ES-I3 (cell line): Measurements from ENCODE around the gene CES2.
"Not testable (repeated sequence)": the region's sequence is repeated elsewhere in the genome, so short reads cannot be mapped to it uniquely, and the experiment has no call there.

Source experiments
- H3K36me3 ChIP-seq: 2 replicates; pipeline ENCODE4 v1.6.1; 2013; ENCODE audit warnings: mild to moderate bottlenecking, low read length, control low read depth, moderate library complexity; ENCODE audit not compliant: insufficient read depth
- H3K4me1 ChIP-seq: 2 replicates; pipeline ENCODE4 v1.6.1; 2013; ENCODE audit warnings: mild to moderate bottlenecking, control low read depth, low read length; ENCODE audit not compliant: insufficient read depth
- H3K9ac ChIP-seq: 2 replicates; pipeline ENCODE4 v1.6.1; 2013; ENCODE audit warnings: low read depth, mild to moderate bottlenecking, low read length, moderate library complexity
- H3K9me3 ChIP-seq: 2 replicates; pipeline ENCODE4 v1.6.1; 2013; ENCODE audit warnings: mild to moderate bottlenecking, low read length, moderate library complexity; ENCODE audit not compliant: control insufficient read depth, insufficient read depth

The CES2 gene

GRCh38 chr16:66956154-66956457 is 20.8 kb downstream of the CES2 start:
- H3K4me1 ChIP-seq, H3K9ac ChIP-seq: not testable (repeated sequence)

GRCh38 chr16:66958857-66959703 is 23.8 kb downstream of the CES2 start:
- no peak overlapping the region for H3K9ac ChIP-seq
- H3K36me3 ChIP-seq, result no peaks in the 10 kb centered on the region
- H3K4me1 ChIP-seq, result no peaks in the 10 kb centered on the region
- H3K9me3 ChIP-seq, result no peaks in the 10 kb centered on the region

More at GRCh38 chr16:66956154-66956457, 20.8 kb downstream of the CES2 start:
- not testable (repeated sequence) for H3K9me3 ChIP-seq, H3K36me3 ChIP-seq

GRCh38 chr16:66959704-66960161 is 24.4 kb downstream of the CES2 start:
- Histone ChIP-seq H3K9ac (no peak overlapping the region), H3K9me3 (no peaks in the 10 kb centered on the region), H3K4me1 (no peaks in the 10 kb centered on the region), H3K36me3 (no peaks in the 10 kb centered on the region)

GRCh38 chr16:66960270-66960669 is 25.0 kb downstream of the CES2 start:
- Histone ChIP-seq H3K9ac (no peak overlapping the region), H3K36me3 (no peaks in the 10 kb centered on the region), H3K9me3 (no peaks in the 10 kb centered on the region), H3K4me1 (no peaks in the 10 kb centered on the region)

GRCh38 chr16:66961065-66961744 is 25.9 kb downstream of the CES2 start, which contains the start of gene CES3:
CES3 (plus strand) TSS chr16:66961266; CDS start chr16:66961308, 42 bp downstream.
- no peaks in the 10 kb centered on the region for H3K4me1 ChIP-seq

GRCh38 chr16:66961914-66962313 is 26.6 kb downstream of the CES2 start:
- H3K9ac ChIP-seq, result no peak overlapping the region
- H3K9me3 ChIP-seq, result no peaks in the 10 kb centered on the region
- H3K36me3 ChIP-seq, result no peaks in the 10 kb centered on the region
- H3K4me1 ChIP-seq, result no peaks in the 10 kb centered on the region

More at GRCh38 chr16:66961065-66961744, 25.9 kb downstream of the CES2 start, which contains the start of gene CES3:
- Histone ChIP-seq H3K9me3 (no peaks in the 10 kb centered on the region), H3K9ac (peak within 1 kb of the TSS; percentile 41), H3K36me3 (no peaks in the 10 kb centered on the region)

- Histone ChIP-seq H3K9ac (no peak overlapping the region), H3K4me1 (no peaks in the 10 kb centered on the region)
Measured at GRCh38 chr16:66964049-66964448, 28.7 kb downstream of the CES2 start.

GRCh38 chr16:66968847-66969246 is 33.5 kb downstream of the CES2 start:
- H3K9me3 ChIP-seq, result no peaks in the 10 kb centered on the region
- no peak overlapping the region for H3K9ac ChIP-seq
- H3K36me3 ChIP-seq, result no peaks in the 10 kb centered on the region
- no peaks in the 10 kb centered on the region for H3K4me1 ChIP-seq

More at GRCh38 chr16:66964049-66964448, 28.7 kb downstream of the CES2 start:
- Histone ChIP-seq H3K9me3 (no peaks in the 10 kb centered on the region), H3K36me3 (no peaks in the 10 kb centered on the region)

GRCh38 chr16:66970775-66971720 is 35.7 kb downstream of the CES2 start:
- no peaks in the 10 kb centered on the region for H3K36me3 ChIP-seq
- no peak overlapping the region for H3K9ac ChIP-seq
- no peaks in the 10 kb centered on the region for H3K9me3 ChIP-seq
- H3K4me1 ChIP-seq, result no peaks in the 10 kb centered on the region

- Histone ChIP-seq H3K36me3 (no peaks in the 10 kb centered on the region), H3K9me3 (no peaks in the 10 kb centered on the region), H3K4me1 (no peaks in the 10 kb centered on the region), H3K9ac (no peak overlapping the region)
Measured at GRCh38 chr16:66972983-66973382, 37.7 kb downstream of the CES2 start.

GRCh38 chr16:66973716-66974115 is 38.4 kb downstream of the CES2 start:
- no peaks in the 10 kb centered on the region for H3K9me3 ChIP-seq
- H3K9ac ChIP-seq, result no peak overlapping the region
- no peaks in the 10 kb centered on the region for H3K4me1 ChIP-seq
- no peaks in the 10 kb centered on the region for H3K36me3 ChIP-seq

- not testable (repeated sequence) for H3K9me3 ChIP-seq, H3K36me3 ChIP-seq, H3K9ac ChIP-seq, H3K4me1 ChIP-seq
Measured at GRCh38 chr16:66974156-66974931, 39.0 kb downstream of the CES2 start.

- H3K9ac ChIP-seq, H3K4me1 ChIP-seq, H3K9me3 ChIP-seq, H3K36me3 ChIP-seq: not testable (repeated sequence)
Measured at GRCh38 chr16:66974932-66975246, 39.6 kb downstream of the CES2 start.
